OCI-LY1 (cell line): ENCODE data around the gene ACSM5.

ENCODE experiments used
- CTCF ChIP-seq: fragments of 200-600 bp; sonication (generic), shearing (Covaris generic); IDR thresholded peaks from 2 replicates; pipeline ENCODE4 v1.5.1; 2017; ENCODE audit warnings: mild to moderate bottlenecking, antibody characterized with exemption, low read length, moderate library complexity, mixed read lengths
- EZH2 ChIP-seq: fragments of 200-600 bp; sonication (generic), shearing (Covaris generic); IDR thresholded peaks from 2 replicates; pipeline ENCODE4 v1.8.0; 2017; ENCODE audit warnings: borderline replicate concordance, mixed run types, mild to moderate bottlenecking, antibody characterized with exemption, low read length, moderate library complexity, mixed read lengths

- TF ChIP-seq CTCF (no peak), EZH2 (no peak)
Measured at GRCh38 chr16:20387978-20388377, 21.4 kb upstream of the ACSM5 start.
